K562 (cell line): ENCODE data around the gene USH2A. TPM values are rescaled to one million over a fixed set of nuclear protein-coding genes. Genes with fewer than 3 reads are reported as not detected.

ENCODE experiments used
- ATAC-seq: fragments of 200-7000 bp; cut with Tn5 transposase; 3 replicates; pipeline ENCODE4 v1.9.1; 2020; ENCODE audit warnings: moderate library complexity
- BruUV-seq: library from RNA; stranded (reverse); fragments of 400-500 nt; replicated peaks from 2 replicates; lab custom pipeline; 2021; lab: Mats Ljungman, UMichigan
- CTCF ChIA-PET: fragments of 300-600 bp; formaldehyde crosslinking; extraction: SDS; loops from one replicate; lab custom pipeline; 2021; ENCODE audit warnings: low intra/inter-chr PET ratio; lab: Yijun Ruan, JAX
- POLR2A ChIA-PET: fragments of 300-600, 350-650 bp; sonication (Branson Sonifier 250); formaldehyde crosslinking; extraction: SDS; loops from one replicate; lab custom pipeline; 2021; ENCODE audit warnings: antibody characterized with exemption, inconsistent platforms; lab: Yijun Ruan, JAX
- DNase-seq, 4 experiments: peaks; one replicate each; pipeline versions ENCODE4 v3.0.0 to v3.0.0-alpha.2; 2011 to 2018; ENCODE audit warnings: low spot score in 3 of 4, mixed read lengths in 3 of 4; ENCODE audit errors: extremely low read depth in 1 of 4
- FAIRE-seq: peaks from 2 replicates; lab custom pipeline; 2011; peaks lifted over from hg19 to GRCh38; lab: Jason Lieb, UNC
- H2AFZ ChIP-seq: 2 replicates; pipeline ENCODE4 v1.6.0; 2011; ENCODE audit warnings: low read depth, low read length, control low read depth, inconsistent platforms
- H3K27ac ChIP-seq: fragments of 200-600 bp; 3 replicates; pipeline ENCODE4 v1.8.0; 2011; ENCODE audit warnings: low read depth, mild to moderate bottlenecking, control low read depth, inconsistent platforms, low read length, moderate library complexity, mixed read lengths; ENCODE audit errors: extremely low read depth
- H3K27me3 ChIP-seq, 2 experiments: fragments of 300-600 bp in 1 of 2; 2 replicates in 1 of 2; 3 replicates in 1 of 2; pipeline versions ENCODE4 v1.6.0 to v1.8.0; 2011; ENCODE audit warnings: inconsistent platforms in 2 of 2, low read length in 2 of 2, mild to moderate bottlenecking in 1 of 2, mixed read lengths in 1 of 2, moderate library complexity in 1 of 2; ENCODE audit not compliant: control insufficient read depth in 2 of 2, insufficient read depth in 2 of 2
- H3K36me3 ChIP-seq: fragments of 300-600 bp; 3 replicates; pipeline ENCODE4 v1.8.0; 2011; ENCODE audit warnings: mild to moderate bottlenecking, low read length, inconsistent platforms; ENCODE audit not compliant: control insufficient read depth, insufficient read depth
- H3K4me1 ChIP-seq, 2 experiments: fragments of 200-600 bp in 1 of 2; replicated peaks in 1 of 2; 2 replicates in 1 of 2; 3 replicates in 1 of 2; pipeline versions ENCODE4 v1.5.1 to v1.8.0; 2011; ENCODE audit warnings: inconsistent platforms in 2 of 2, low read length in 2 of 2, mild to moderate bottlenecking in 1 of 2, mixed read lengths in 1 of 2, moderate library complexity in 1 of 2; ENCODE audit not compliant: control insufficient read depth in 2 of 2, insufficient read depth in 2 of 2
- H3K4me2 ChIP-seq: 2 replicates; pipeline ENCODE4 v1.6.1; 2011; ENCODE audit warnings: low read length, control low read depth, inconsistent platforms, mixed read lengths; ENCODE audit not compliant: insufficient read depth
- H3K4me3 ChIP-seq: fragments of 200-600 bp; sonication (generic), shearing (Covaris generic); 2 replicates; pipeline ENCODE4 v1.5.1; 2016; ENCODE audit warnings: control low read depth, inconsistent platforms
- H3K79me2 ChIP-seq: fragments of 200-600 bp; 3 replicates; pipeline ENCODE4 v1.8.0; 2011; ENCODE audit warnings: low read length, inconsistent platforms; ENCODE audit not compliant: control insufficient read depth, insufficient read depth
- H3K9ac ChIP-seq, 2 experiments: 2 replicates each; pipeline versions ENCODE4 v1.6.0 to v1.6.1; 2011; ENCODE audit warnings: low read depth in 2 of 2, low read length in 2 of 2, control low read depth in 1 of 2, inconsistent platforms in 1 of 2, mild to moderate bottlenecking in 1 of 2, mixed read lengths in 1 of 2; ENCODE audit not compliant: insufficient read depth in 1 of 2
- H3K9me1 ChIP-seq: one replicate; pipeline ENCODE4 v1.6.0; 2011; ENCODE audit warnings: inconsistent platforms, mild to moderate bottlenecking, low read length, moderate library complexity; ENCODE audit not compliant: control insufficient read depth, insufficient read depth
- H3K9me3 ChIP-seq: replicated peaks from 2 replicates; pipeline ENCODE4 v1.5.1; 2011; ENCODE audit warnings: low read depth, low read length, inconsistent platforms; ENCODE audit not compliant: control insufficient read depth, insufficient read depth
- H4K20me1 ChIP-seq: replicated peaks from 2 replicates; pipeline ENCODE4 v1.6.1; 2011; ENCODE audit warnings: low read length, inconsistent platforms, mixed read lengths; ENCODE audit not compliant: control insufficient read depth, insufficient read depth
- EGR1 ChIP-seq: fragments of 450-650 bp; conservative IDR thresholded peaks from 2 replicates; pipeline ENCODE4 v1.6.1; 2017; ENCODE audit warnings: mild to moderate bottlenecking
- ETS2 ChIP-seq: IDR thresholded peaks from 2 replicates; pipeline ENCODE4 v1.6.1; 2016; ENCODE audit warnings: borderline replicate concordance, missing genetic modification characterization, mild to moderate bottlenecking, moderate library complexity, missing compliant biosample characterization; ENCODE audit not compliant: poor library complexity, severe bottlenecking
- GTF2E2 ChIP-seq: fragments of 200-800 bp; sonication (Bioruptor generic); IDR thresholded peaks from 2 replicates; pipeline ENCODE4 v1.6.1; 2016; ENCODE audit warnings: missing genetic modification characterization, missing compliant biosample characterization
- NFIX ChIP-seq: fragments of 250-450 bp; sonication (Bioruptor Pico); IDR thresholded peaks from 2 replicates; pipeline ENCODE4 v1.4.0; 2020; ENCODE audit warnings: low read depth, mild to moderate bottlenecking, moderate library complexity
- NFXL1 ChIP-seq: fragments of 450-650 bp; formaldehyde crosslinking; IDR thresholded peaks from 2 replicates; pipeline ENCODE4 v1.4.0; 2021; ENCODE audit warnings: mild to moderate bottlenecking
- OTX1 ChIP-seq: fragments of 450-650 bp; formaldehyde crosslinking; IDR thresholded peaks from 2 replicates; pipeline ENCODE4 v1.4.0; 2022; ENCODE audit warnings: mild to moderate bottlenecking
- PHF20 ChIP-seq: fragments of 450-650 bp; IDR thresholded peaks from 2 replicates; pipeline ENCODE4 v1.6.1; 2018; ENCODE audit not compliant: partially characterized antibody
- PREB ChIP-seq: sonication (generic); formaldehyde crosslinking; IDR thresholded peaks from 2 replicates; pipeline ENCODE4 v1.8.1; 2023; ENCODE audit warnings: mild to moderate bottlenecking, missing genetic modification reagents
- RREB1 ChIP-seq: fragments of 250-450 bp; sonication (Bioruptor Pico); IDR thresholded peaks from 2 replicates; pipeline ENCODE4 v1.4.0; 2020
- SREBF2 ChIP-seq: sonication (generic); formaldehyde crosslinking; IDR thresholded peaks from 2 replicates; pipeline ENCODE4 v1.4.0; 2020; ENCODE audit warnings: mild to moderate bottlenecking, missing genetic modification reagents
- ZNF23 ChIP-seq: fragments of 250-450 bp; sonication (Bioruptor Pico); IDR thresholded peaks from 2 replicates; pipeline ENCODE4 v1.4.0; 2020; ENCODE audit warnings: mild to moderate bottlenecking
- ZNF263 ChIP-seq: sonication (generic); formaldehyde crosslinking; IDR thresholded peaks from 2 replicates; pipeline ENCODE4 v1.8.0; 2022; ENCODE audit warnings: mild to moderate bottlenecking, missing genetic modification reagents, borderline replicate concordance
- ZNF717 ChIP-seq: fragments of 250-450 bp; sonication (Bioruptor Pico); IDR thresholded peaks from 2 replicates; pipeline ENCODE4 v1.5.0; 2021
- ZSCAN29 ChIP-seq: fragments of 450-650 bp; IDR thresholded peaks from 2 replicates; pipeline ENCODE4 v1.6.1; 2017
- WGBS: fragments of 100-300 bp; shearing (Covaris generic); methylation state at CpG from one replicate; pipeline ENCODE4 v1.1.6; 2016; ENCODE audit warnings: low coverage, mixed read lengths; ENCODE audit not compliant: insufficient coverage; ENCODE audit errors: missing lambda C conversion rate; 5-methylcytosine and 5-hydroxymethylcytosine counted together
- in situ Hi-C: fragments of 300-500 bp; cut with MboI; formaldehyde crosslinking; loops from 4 replicates; pipeline ENCODE4 v1.15.0; 2018; ENCODE audit warnings: inconsistent platforms, mixed read lengths
- intact Hi-C: fragments of 100-400 bp; cut with micrococcal nuclease; formaldehyde crosslinking; loops from 2 replicates; pipeline ENCODE4 v1.14.2; 2022
- polyA plus RNA-seq, 8 experiments: library from polyadenylated mRNA; depleted of rRNA in 4 of 8; stranded (reverse) in 5 of 8; unstranded in 3 of 8; fragments of >200 nt; fragmentation: Nextera tagmentation in 2 of 8; fragmentation: Illumina TruSeq in 1 of 8; extraction: Ambion mirVana in 2 of 8; extraction: Trizol in 1 of 8; gene quantifications; 2 replicates each; pipeline versions ENCODE4 v1.2.1 to v1.2.3, GENCODE V29; 2011 to 2014; ENCODE audit warnings: inconsistent platforms in 1 of 8, missing spikeins in 1 of 8
- total RNA-seq, 7 experiments: library from RNA; depleted of rRNA in 6 of 7; stranded (reverse); fragments of >200 nt in 6 of 7; fragmentation: Illumina TruSeq in 2 of 7; extraction: Trizol in 2 of 7; gene quantifications; 2 replicates each; pipeline versions ENCODE4 v1.2.1 to v1.2.3, GENCODE V29; 2011 to 2021; ENCODE audit warnings: low replicate concordance in 1 of 7
- TF ChIP-seq, protein P1 (sequence below): fragments of 450-650 bp; IDR thresholded peaks from 2 replicates; pipeline ENCODE4 v1.6.1; 2014; ENCODE audit warnings: low read depth, mild to moderate bottlenecking, moderate library complexity, borderline replicate concordance

Gene USH2A
- total and polyA plus RNA-seq, 9 of the 15 experiments (the other 6 are each of a cell fraction or from before 2014, with no cell fraction given) = under 0.01 TPM; not detected in 7

DNA sequence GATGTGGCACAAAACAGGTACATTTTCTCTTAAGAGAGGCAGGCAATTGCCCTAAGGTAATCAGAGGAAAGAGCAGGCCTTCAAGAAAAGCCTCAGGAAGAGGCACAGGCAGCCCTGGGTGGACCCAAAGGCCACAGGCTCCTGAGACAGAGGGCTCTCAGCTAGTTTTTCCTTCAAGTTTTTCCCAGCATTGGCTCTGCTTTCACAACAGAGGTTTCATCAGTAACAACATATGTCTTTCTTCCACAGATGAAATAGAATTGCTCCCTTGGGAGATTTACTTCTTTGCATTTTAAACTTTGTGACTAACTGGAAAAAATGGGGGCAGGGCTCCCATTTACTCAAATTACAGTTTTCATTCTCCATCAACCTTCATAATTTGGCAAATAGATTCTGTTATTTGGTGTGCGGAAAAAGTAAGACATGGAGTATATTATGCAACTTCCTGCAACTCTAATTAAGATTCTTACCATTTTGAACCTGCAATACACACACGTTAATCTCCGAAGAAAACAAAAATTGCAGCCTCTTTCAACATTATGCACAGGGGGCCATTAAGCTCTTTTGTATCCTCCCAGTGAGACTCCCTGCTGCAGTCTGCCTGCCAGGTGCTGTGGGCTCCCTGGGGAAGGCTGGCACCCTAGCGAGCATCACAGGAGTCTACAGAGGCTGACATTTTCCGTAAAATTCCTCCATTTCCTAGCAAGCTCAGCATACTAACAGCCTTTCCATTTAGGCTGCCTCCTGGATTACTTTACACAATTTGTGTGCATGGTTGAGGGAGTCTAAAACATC, 282.3 kb downstream of the USH2A start:
- no peak for ATAC-seq
- WGBS = 0% methylated on average over 5 of the region's 5 CpGs
- no TSS peak for BruUV-seq
- CTCF ChIA-PET = no interaction called here
- no peaks in the 10 kb centered on the region for H3K79me2 ChIP-seq
- no peak overlapping the region for H3K4me2 ChIP-seq
- no peaks in the 10 kb centered on the region for H3K4me1 ChIP-seq
- in situ Hi-C loops (no loop called here), intact Hi-C loops (no loop called here)
- no peaks in the 10 kb centered on the region for H3K9me3 ChIP-seq
- H3K27me3 ChIP-seq = no peaks in the 10 kb centered on the region
- no peak for DNase-seq
- no peak overlapping the region for H2AFZ ChIP-seq
- POLR2A ChIA-PET = interaction anchor here (0.6 kb wide), 1 partner anchor 16 kb away, joined by 3 read pairs; no protein-coding TSS in a partner anchor
- H4K20me1 ChIP-seq = no peaks in the 10 kb centered on the region
- FAIRE-seq = no peak
- H3K9me1 ChIP-seq = no peaks in the 10 kb centered on the region
- H3K9ac ChIP-seq = no peak overlapping the region
- H3K36me3 ChIP-seq = no peaks in the 10 kb centered on the region
- H3K27ac ChIP-seq = no peak overlapping the region
- no peak overlapping the region for H3K4me3 ChIP-seq
- TF ChIP-seq OTX1 = no peak
- TF ChIP-seq ZNF23 (CRISPR knock-in tag) = no peak
- TF ChIP-seq EGR1 = no peak
- TF ChIP-seq NFIX = no peak
- no peak for TF ChIP-seq ZNF717
- no peak for TF ChIP-seq ZSCAN29
- TF ChIP-seq ZNF263 (CRISPR knock-in tag) = no peak
- TF ChIP-seq SREBF2 (CRISPR knock-in tag) = no peak
- no peak for TF ChIP-seq ETS2
- TF ChIP-seq, protein P1, sequence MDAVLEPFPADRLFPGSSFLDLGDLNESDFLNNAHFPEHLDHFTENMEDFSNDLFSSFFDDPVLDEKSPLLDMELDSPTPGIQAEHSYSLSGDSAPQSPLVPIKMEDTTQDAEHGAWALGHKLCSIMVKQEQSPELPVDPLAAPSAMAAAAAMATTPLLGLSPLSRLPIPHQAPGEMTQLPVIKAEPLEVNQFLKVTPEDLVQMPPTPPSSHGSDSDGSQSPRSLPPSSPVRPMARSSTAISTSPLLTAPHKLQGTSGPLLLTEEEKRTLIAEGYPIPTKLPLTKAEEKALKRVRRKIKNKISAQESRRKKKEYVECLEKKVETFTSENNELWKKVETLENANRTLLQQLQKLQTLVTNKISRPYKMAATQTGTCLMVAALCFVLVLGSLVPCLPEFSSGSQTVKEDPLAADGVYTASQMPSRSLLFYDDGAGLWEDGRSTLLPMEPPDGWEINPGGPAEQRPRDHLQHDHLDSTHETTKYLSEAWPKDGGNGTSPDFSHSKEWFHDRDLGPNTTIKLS = no peak
- TF ChIP-seq PREB = no peak
- no peak for TF ChIP-seq GTF2E2 (tag)
- TF ChIP-seq RREB1 (CRISPR knock-in tag) = no peak
- TF ChIP-seq NFXL1 (CRISPR knock-in tag) = no peak
- no peak for TF ChIP-seq PHF20
